Measurements from ENCODE around the gene SLC13A4. TPM values are rescaled to one million over a fixed set of nuclear protein-coding genes. Genes with fewer than 3 reads are reported as not detected.

The SLC13A4 gene
- polyA plus RNA-seq, 1 donor from 2014 or later, result 1.4 TPM

DNA sequence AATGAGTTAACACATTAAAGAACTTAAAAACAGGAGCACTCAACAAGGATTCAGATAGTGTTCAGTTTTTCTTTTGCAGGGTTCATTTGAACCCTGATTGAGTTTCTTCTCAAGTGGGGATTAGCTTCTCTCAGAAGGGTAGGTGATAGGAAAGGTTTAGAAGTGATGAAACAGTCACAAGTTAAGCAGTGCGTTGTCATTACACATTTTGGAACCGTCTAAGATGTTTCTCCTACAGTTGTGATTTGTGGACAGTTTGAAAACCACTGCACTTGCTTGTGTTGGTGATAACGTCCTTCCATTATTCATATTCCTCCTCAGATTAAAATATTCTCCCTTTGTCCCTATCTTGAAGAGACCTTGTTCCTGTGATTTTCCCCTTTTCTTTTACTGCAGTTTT is 62.9 kb downstream of the SLC13A4 start:
- no peaks in the 10 kb centered on the region for H3K9me3 ChIP-seq (ENCODE audit: low read length)
- TF ChIP-seq POLR2AphosphoS5 (IDR thresholded peaks at IDR 0.05) (no peak), CTCF (IDR thresholded peaks at IDR 0.05; ENCODE audit: poor library complexity, severe bottlenecking) (no peak), MXI1 (conservative IDR thresholded peaks at IDR 0.05; ENCODE audit: poor library complexity, severe bottlenecking) (no peak), TAF1 (IDR thresholded peaks at IDR 0.05; ENCODE audit: low read depth) (no peak), SMC3 (conservative IDR thresholded peaks at IDR 0.05; ENCODE audit: poor library complexity) (no peak), EP300 (conservative IDR thresholded peaks at IDR 0.05; ENCODE audit: poor library complexity, severe bottlenecking) (no peak), EZH2 (IDR thresholded peaks at IDR 0.05; ENCODE audit: borderline replicate concordance, insufficient read depth, low read length, poor library complexity, severe bottlenecking) (no peak), RAD21 (conservative IDR thresholded peaks at IDR 0.05) (no peak)
- TF ChIP-seq, protein P1, sequence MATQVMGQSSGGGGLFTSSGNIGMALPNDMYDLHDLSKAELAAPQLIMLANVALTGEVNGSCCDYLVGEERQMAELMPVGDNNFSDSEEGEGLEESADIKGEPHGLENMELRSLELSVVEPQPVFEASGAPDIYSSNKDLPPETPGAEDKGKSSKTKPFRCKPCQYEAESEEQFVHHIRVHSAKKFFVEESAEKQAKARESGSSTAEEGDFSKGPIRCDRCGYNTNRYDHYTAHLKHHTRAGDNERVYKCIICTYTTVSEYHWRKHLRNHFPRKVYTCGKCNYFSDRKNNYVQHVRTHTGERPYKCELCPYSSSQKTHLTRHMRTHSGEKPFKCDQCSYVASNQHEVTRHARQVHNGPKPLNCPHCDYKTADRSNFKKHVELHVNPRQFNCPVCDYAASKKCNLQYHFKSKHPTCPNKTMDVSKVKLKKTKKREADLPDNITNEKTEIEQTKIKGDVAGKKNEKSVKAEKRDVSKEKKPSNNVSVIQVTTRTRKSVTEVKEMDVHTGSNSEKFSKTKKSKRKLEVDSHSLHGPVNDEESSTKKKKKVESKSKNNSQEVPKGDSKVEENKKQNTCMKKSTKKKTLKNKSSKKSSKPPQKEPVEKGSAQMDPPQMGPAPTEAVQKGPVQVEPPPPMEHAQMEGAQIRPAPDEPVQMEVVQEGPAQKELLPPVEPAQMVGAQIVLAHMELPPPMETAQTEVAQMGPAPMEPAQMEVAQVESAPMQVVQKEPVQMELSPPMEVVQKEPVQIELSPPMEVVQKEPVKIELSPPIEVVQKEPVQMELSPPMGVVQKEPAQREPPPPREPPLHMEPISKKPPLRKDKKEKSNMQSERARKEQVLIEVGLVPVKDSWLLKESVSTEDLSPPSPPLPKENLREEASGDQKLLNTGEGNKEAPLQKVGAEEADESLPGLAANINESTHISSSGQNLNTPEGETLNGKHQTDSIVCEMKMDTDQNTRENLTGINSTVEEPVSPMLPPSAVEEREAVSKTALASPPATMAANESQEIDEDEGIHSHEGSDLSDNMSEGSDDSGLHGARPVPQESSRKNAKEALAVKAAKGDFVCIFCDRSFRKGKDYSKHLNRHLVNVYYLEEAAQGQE (IDR thresholded peaks at IDR 0.05; ENCODE audit: borderline replicate concordance), result no peak
- peaks cover 66% of the 10 kb centered on the region for H3K79me2 ChIP-seq (replicated peaks; ENCODE audit: insufficient read depth, low read length)
- no peak overlapping the region for H3K4me2 ChIP-seq (ENCODE audit: low read length)
- H4K20me1 ChIP-seq (ENCODE audit: insufficient read depth), result no peaks in the 10 kb centered on the region
- no peak overlapping the region for H2AFZ ChIP-seq (ENCODE audit: low read depth, low read length)
- H3K27ac ChIP-seq (ENCODE audit: low read length), result no peak overlapping the region
- H3K27me3 ChIP-seq (ENCODE audit: insufficient read depth, low read depth, low read length), result no peaks in the 10 kb centered on the region
- no peaks in the 10 kb centered on the region for H3K36me3 ChIP-seq (ENCODE audit: insufficient read depth, low read length)
- no peak overlapping the region for H3K9ac ChIP-seq (ENCODE audit: low read length)
- no peak overlapping the region for H3K4me3 ChIP-seq (ENCODE audit: low read length)
- no peaks in the 10 kb centered on the region for H3K9me2 ChIP-seq (ENCODE audit: insufficient read depth, low read length)
- H3F3A ChIP-seq (ENCODE audit: insufficient read depth, low read length, poor library complexity, severe bottlenecking), result no peaks in the 10 kb centered on the region

- Histone ChIP-seq H3K9ac (ENCODE audit: low read length) (no peak overlapping the region), H3K27ac (ENCODE audit: low read length) (no peak overlapping the region), H3K4me3 (ENCODE audit: low read length) (peak overlapping the region; percentile 99), H3K9me3 (ENCODE audit: low read length) (no peaks in the 10 kb centered on the region), H2AFZ (ENCODE audit: low read depth, low read length) (no peak overlapping the region), H3K27me3 (ENCODE audit: insufficient read depth, low read depth, low read length) (no peaks in the 10 kb centered on the region), H4K20me1 (ENCODE audit: insufficient read depth) (no peaks in the 10 kb centered on the region), H3K36me3 (ENCODE audit: insufficient read depth, low read length) (no peaks in the 10 kb centered on the region), H3K9me2 (ENCODE audit: insufficient read depth, low read length) (no peaks in the 10 kb centered on the region), H3K4me2 (ENCODE audit: low read length) (no peak overlapping the region), H3K79me2 (replicated peaks; ENCODE audit: insufficient read depth, low read length) (peaks cover 61% of the 10 kb centered on the region), H3F3A (ENCODE audit: insufficient read depth, low read length, poor library complexity, severe bottlenecking) (no peaks in the 10 kb centered on the region)
- no peak for TF ChIP-seq EZH2 (IDR thresholded peaks at IDR 0.05; ENCODE audit: borderline replicate concordance, insufficient read depth, low read length, poor library complexity, severe bottlenecking)
These were observed 63.9 kb downstream of the SLC13A4 start for GRCh38 chr7:135664046-135664589.

All from neural cell (in vitro differentiated cells).